Vagina (tissue), 2 donors: ENCODE measurements around the gene HIVEP2.

Experiments
- CTCF ChIP-seq, 3 experiments: fragments of 450-650 bp in 2 of 3; fragments of 200-600 bp in 1 of 3; sonication (generic) in 1 of 3; IDR thresholded peaks; one replicate each; pipeline ENCODE4 v1.5.1; 2017 to 2019; ENCODE audit warnings: antibody characterized with exemption in 3 of 3, mild to moderate bottlenecking in 2 of 3, moderate library complexity in 2 of 3
- POLR2A ChIP-seq, 2 donors: fragments of 450-650 bp; IDR thresholded peaks; one replicate each; pipeline ENCODE4 v1.6.1; 2017; ENCODE audit warnings: antibody characterized with exemption in 2 of 2, mild to moderate bottlenecking in 2 of 2, moderate library complexity in 2 of 2

GRCh38 chr6:142878407-142878806 lies 66.6 kb downstream of the HIVEP2 start:
- TF ChIP-seq CTCF (IDR thresholded peaks at IDR 0.05), result no peak
- no peak for TF ChIP-seq POLR2A (IDR thresholded peaks at IDR 0.05)
